ENCODE data around the gene TAOK3.
"Not testable (repeated sequence)": the region's sequence is repeated elsewhere in the genome, so short reads cannot be mapped to it uniquely, and the experiment has no call there.

The TAOK3 gene

DNA sequence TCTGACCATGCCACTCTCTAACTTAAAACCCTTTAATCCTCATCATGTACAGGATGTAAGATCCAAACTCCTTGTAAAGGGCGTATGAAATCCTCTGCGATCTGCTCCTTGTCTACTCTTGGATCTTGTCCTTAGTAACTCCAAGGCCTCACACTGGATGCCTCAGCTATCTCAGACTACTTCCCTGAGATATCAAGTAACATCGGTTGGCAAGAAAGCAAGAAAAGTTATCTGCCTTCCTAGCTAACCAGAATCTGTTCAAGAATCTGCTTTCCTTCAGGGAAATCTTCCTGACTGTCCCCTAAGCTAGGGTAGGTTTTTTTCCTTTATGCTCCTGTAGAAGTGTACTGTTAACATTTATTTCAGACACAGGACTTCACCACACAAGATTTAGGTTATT is 82.6 kb downstream of the TAOK3 start:
- peak; percentile 62 for DNase-seq (ENCODE audit: low read depth)
- H3K4me3 ChIP-seq (ENCODE audit: low read depth, low read length) = no peak overlapping the region
- TF ChIP-seq, protein P1, sequence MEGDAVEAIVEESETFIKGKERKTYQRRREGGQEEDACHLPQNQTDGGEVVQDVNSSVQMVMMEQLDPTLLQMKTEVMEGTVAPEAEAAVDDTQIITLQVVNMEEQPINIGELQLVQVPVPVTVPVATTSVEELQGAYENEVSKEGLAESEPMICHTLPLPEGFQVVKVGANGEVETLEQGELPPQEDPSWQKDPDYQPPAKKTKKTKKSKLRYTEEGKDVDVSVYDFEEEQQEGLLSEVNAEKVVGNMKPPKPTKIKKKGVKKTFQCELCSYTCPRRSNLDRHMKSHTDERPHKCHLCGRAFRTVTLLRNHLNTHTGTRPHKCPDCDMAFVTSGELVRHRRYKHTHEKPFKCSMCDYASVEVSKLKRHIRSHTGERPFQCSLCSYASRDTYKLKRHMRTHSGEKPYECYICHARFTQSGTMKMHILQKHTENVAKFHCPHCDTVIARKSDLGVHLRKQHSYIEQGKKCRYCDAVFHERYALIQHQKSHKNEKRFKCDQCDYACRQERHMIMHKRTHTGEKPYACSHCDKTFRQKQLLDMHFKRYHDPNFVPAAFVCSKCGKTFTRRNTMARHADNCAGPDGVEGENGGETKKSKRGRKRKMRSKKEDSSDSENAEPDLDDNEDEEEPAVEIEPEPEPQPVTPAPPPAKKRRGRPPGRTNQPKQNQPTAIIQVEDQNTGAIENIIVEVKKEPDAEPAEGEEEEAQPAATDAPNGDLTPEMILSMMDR (IDR thresholded peaks at IDR 0.05; ENCODE audit: control insufficient read depth, extremely low read depth, insufficient read depth) = no peak

DNA sequence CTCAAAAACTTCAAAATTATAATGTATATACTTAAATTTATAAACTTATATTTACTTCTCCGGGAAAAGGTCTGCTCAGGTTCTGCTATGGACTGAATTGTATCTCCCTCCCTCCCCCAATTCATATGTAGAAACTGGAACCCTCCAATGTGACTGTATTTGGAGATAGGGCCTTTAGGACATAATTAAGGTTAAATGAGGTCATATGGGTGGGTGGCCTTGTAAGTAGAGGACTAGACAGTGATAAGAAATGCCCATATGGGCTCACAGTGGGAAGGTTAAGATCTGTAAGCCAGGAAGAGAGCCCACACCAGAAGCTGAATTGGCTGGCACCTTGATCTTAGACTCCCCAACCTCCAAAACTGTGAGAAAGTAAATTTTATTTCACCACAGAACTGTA is 84.5 kb downstream of the TAOK3 start:
- TF ChIP-seq, protein P1 (IDR thresholded peaks at IDR 0.05; ENCODE audit: control insufficient read depth, extremely low read depth, insufficient read depth) = no peak
- DNase-seq (ENCODE audit: low read depth) = no peak
- H3K4me3 ChIP-seq (ENCODE audit: low read depth, low read length) = no peak overlapping the region

DNA sequence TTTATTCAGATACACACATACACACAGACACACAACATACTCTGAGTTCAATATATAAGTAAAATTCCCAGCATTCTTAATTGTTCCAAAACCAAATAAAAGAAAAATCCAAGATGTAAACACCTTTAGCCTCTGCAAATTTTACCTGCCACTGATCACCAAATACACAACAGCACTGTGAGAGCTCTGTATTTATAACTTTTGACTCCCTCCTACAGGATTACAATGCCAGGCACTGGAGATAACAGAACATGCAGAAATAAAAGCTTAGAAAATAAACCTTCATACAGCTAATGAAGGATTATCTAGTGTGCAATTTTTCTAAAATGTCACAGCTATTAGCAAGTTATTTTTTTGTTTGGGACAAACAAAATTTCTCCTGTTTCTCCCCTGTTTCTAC is 85.0 kb downstream of the TAOK3 start:
- TF ChIP-seq, protein P1 (IDR thresholded peaks at IDR 0.05; ENCODE audit: control insufficient read depth, extremely low read depth, insufficient read depth) = no peak
- DNase-seq (ENCODE audit: low read depth) = no peak

DNA sequence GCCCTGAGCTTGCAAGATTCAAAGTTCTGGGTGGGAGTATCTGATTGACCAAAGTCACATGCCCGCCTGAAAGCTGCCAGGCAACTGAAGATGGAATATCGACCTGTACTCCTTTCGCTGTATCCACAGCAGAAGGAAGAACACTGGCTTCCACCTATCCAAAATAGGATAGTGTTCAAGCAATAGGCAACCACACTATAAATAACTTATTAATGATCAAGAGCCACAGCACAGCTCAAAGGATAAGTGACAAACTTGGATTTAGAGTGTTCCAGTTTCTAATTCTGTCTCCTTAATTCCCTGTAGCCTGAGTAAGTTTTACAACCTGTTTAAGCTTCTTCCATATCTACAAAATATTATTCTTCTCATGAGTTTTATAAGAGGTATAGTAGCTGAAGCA is 89.9 kb downstream of the TAOK3 start:
- DNase-seq (ENCODE audit: low read depth) = no peak
- H3K4me3 ChIP-seq (ENCODE audit: low read depth, low read length) = no peak overlapping the region
- TF ChIP-seq, protein P1 (IDR thresholded peaks at IDR 0.05; ENCODE audit: control insufficient read depth, extremely low read depth, insufficient read depth) = no peak

More for the DNA sequence above, 85.0 kb downstream of the TAOK3 start:
- H3K4me3 ChIP-seq (ENCODE audit: low read depth, low read length) = no peak overlapping the region

DNA sequence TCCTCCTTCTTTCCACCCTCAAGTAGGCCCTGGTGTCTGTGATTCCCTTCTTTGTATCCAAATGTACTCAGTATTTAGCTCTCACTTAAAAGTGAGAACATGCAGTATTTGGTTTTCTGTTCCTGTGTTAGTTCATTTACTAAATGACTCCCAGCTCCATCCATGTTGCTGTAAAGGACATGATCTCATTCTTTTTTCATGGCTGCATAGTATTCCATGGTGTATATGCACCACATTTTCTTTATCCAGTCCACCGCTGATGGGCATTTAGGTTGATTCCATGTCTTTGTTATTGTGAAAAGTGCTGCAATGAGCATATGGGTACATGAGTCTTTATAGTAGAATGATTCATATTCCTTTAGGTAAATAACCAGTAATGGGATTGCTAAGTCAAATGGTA is 94.4 kb downstream of the TAOK3 start:
- DNase-seq (ENCODE audit: low read depth) = not testable (repeated sequence)

DNA sequence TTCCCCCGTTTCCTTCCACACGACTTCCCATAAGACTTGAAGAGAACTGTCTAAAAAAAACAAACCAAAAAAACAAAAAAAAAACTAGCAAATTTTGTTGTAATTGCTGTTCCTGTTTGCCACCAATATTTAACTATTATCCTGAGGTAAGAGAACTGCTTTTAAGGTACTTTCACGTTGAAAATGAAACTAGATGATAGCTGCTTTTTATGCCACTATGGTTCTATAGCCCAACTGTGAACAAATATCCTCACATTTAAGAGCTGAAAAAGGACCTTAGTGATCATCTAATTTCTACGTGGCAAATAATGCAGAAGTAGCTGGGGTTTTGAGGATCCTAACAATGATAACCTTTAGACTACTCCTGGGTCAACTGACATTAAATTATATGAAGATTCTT is 98.6 kb downstream of the TAOK3 start:
- TF ChIP-seq, protein P1 (IDR thresholded peaks at IDR 0.05; ENCODE audit: control insufficient read depth, extremely low read depth, insufficient read depth) = no peak
- H3K4me3 ChIP-seq (ENCODE audit: low read depth, low read length) = no peak overlapping the region
- DNase-seq (ENCODE audit: low read depth) = no peak

More for the DNA sequence above, 94.4 kb downstream of the TAOK3 start:
- not testable (repeated sequence) for H3K4me3 ChIP-seq (ENCODE audit: low read depth, low read length)

DNA sequence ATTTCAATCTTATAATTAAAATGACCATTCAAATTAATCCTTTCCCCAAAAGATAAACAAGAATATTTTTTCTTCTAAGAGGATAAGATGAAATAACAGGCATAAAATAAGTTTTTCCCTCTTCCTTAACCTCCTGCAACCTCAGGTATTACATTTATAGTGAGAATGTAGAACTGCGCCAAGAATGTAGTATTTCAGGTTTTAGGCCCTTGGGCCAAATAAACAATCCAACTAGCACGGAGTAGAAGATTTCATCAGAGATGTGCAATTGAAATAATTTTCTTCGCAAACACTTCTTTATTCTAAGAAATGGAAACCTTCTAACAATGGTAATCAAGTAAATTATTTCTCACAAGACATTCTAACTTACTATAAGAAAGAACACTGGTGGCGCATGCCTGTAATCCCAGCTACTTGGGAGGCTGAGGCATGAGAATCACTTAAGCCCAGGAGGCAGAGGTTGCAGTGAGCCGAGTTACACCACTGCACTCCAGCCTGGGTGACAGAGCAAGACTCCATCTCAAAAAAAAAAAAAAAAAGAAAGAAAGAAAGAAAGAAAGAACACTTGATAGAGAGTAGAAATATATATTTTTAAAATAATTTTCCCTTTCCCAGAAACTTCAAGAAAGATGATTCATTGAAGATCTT is 100.8 kb downstream of the TAOK3 start:
- DNase-seq (ENCODE audit: low read depth) = peak; percentile 84
- H3K4me3 ChIP-seq (ENCODE audit: low read depth, low read length) = peak overlapping the region; percentile 28
- TF ChIP-seq, protein P1 (IDR thresholded peaks at IDR 0.05; ENCODE audit: control insufficient read depth, extremely low read depth, insufficient read depth) = no peak
